Bladder microvascular endothelial cell (primary cell): ENCODE measurements around the gene SCIN. TPM values are rescaled to one million over a fixed set of nuclear protein-coding genes. Genes with fewer than 3 reads are reported as not detected.

Experiments
- total RNA-seq: library from RNA; depleted of rRNA; stranded (reverse); fragments of >200 nt; gene quantifications from 2 replicates; pipeline ENCODE4 v1.2.3, GENCODE V29; 2014

The SCIN gene
- total RNA-seq, result 0.13 and 0.49 TPM in 2 replicates

DNA sequence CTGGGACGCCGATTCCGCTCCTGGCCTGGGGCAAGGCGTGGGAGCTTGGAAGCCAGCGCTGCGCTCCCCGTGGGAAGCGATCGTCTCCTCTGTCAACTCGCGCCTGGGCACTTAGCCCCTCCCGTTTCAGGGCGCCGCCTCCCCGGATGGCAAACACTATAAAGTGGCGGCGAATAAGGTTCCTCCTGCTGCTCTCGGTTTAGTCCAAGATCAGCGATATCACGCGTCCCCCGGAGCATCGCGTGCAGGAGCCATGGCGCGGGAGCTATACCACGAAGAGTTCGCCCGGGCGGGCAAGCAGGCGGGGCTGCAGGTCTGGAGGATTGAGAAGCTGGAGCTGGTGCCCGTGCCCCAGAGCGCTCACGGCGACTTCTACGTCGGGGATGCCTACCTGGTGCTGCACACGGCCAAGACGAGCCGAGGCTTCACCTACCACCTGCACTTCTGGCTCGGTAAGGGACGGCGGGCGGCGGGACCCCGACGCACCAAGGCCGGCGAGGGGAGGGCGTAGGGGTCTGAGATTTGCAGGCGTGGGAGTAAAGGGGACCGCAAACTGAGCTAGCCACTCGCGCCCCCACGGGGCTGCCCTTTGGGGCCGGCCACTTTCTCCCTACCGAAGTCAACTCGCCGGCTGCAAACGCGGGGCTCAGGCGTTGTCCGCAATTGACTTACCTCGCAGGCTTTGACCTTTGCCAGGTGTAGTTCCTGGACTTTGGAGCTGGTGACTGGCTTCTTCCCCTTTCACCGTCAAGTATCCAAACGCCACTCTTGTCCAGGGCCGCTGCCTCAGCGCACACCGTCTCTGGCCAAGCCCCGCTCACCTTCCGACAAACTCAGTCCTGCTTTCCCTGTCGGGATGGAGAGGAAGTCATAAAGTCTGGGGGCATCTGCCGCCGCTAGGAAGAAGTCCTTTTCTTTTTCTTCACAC lies at the start of gene SCIN:
Gene SCIN, plus strand, starts transcription at position 187 of the 928 bp plus-strand sequence. Its CDS starts 67 bp downstream, at position 254.

GRCh38 chr7:12686891-12687717 lies 116.6 kb downstream of the SCIN start, which contains the start of gene ARL4A:
ARL4A (plus strand) TSS chr7:12687633; CDS start chr7:12688255, 622 bp downstream.

Other genes starting within 250 kb of the SCIN start
- gene VWDE, start 166.9 kb upstream of the SCIN start, total RNA-seq, result under 0.01 and 0.13 TPM in 2 replicates
- gene ARL4A, start 116.9 kb downstream of the SCIN start, total RNA-seq, result 53.6 and 103 TPM in 2 replicates